Gastroesophageal sphincter (tissue), 4 donors: ENCODE data around the gene LMOD1. TPM values are rescaled to one million over a fixed set of nuclear protein-coding genes. Genes with fewer than 3 reads are reported as not detected.

ENCODE experiments used
- ATAC-seq: fragments of 150-250 bp; one replicate; pipeline ENCODE4 v1.9.1; 2016; ENCODE audit warnings: mild to moderate bottlenecking, moderate library complexity
- H3K27ac ChIP-seq, 4 donors: fragments of 200-600 bp; sonication (generic) in 3 of 4; 1 replicate in 3 of 4; 2 replicates in 1 of 4; pipeline ENCODE4 v1.5.1; 2016 to 2019
- H3K27me3 ChIP-seq: fragments of 200-600 bp; sonication (generic); one replicate; pipeline ENCODE4 v1.5.1; 2019
- H3K36me3 ChIP-seq, 2 donors: fragments of 200-600 bp; sonication (generic); one replicate each; pipeline ENCODE4 v1.5.1; 2019; ENCODE audit warnings: control low read depth in 1 of 2
- H3K4me1 ChIP-seq, 3 donors: fragments of 200-600 bp; sonication (generic); 1 replicate in 2 of 3; 2 replicates in 1 of 3; pipeline ENCODE4 v1.5.1; 2016 to 2019; ENCODE audit warnings: control low read depth in 2 of 3
- H3K4me3 ChIP-seq, 2 donors: fragments of 200-600 bp; sonication (generic); one replicate each; pipeline ENCODE4 v1.5.1; 2019; ENCODE audit warnings: mild to moderate bottlenecking in 1 of 2, moderate library complexity in 1 of 2
- H3K9me3 ChIP-seq, 3 donors: fragments of 200-600 bp; sonication (generic); one replicate each; pipeline ENCODE4 v1.5.1; 2017 to 2019; ENCODE audit warnings: control low read depth in 2 of 3
- EP300 ChIP-seq: sonication (generic); formaldehyde crosslinking; IDR thresholded peaks from one replicate; pipeline ENCODE4 v1.6.1; 2017; ENCODE audit warnings: antibody characterized with exemption, mild to moderate bottlenecking
- POLR2A ChIP-seq, 2 donors: fragments of 450-650 bp; IDR thresholded peaks; one replicate each; pipeline ENCODE4 v1.6.1; 2017; ENCODE audit warnings: antibody characterized with exemption in 2 of 2, mild to moderate bottlenecking in 2 of 2, moderate library complexity in 1 of 2
- POLR2AphosphoS5 ChIP-seq: sonication (generic); formaldehyde crosslinking; IDR thresholded peaks from one replicate; pipeline ENCODE4 v1.6.1; 2017; ENCODE audit warnings: antibody characterized with exemption
- WGBS, 2 donors: methylation state at CpG; one replicate each; pipeline ENCODE4 v1.1.5; 2018; ENCODE audit warnings: low coverage in 1 of 2; 5-methylcytosine and 5-hydroxymethylcytosine counted together
- total RNA-seq, 4 donors: library from RNA; depleted of rRNA; stranded (reverse); fragments of >200 nt; gene quantifications; one replicate each; pipeline ENCODE4 v1.1.0, GENCODE V29; 2016
- TF ChIP-seq, protein P1 (sequence below), 4 experiments: fragments of 200-600 bp in 2 of 4; fragments of 450-650 bp in 2 of 4; sonication (generic) in 1 of 4; IDR thresholded peaks; one replicate each; pipeline ENCODE4 v1.5.1; 2017 to 2019; ENCODE audit warnings: antibody characterized with exemption in 4 of 4, mild to moderate bottlenecking in 2 of 4, moderate library complexity in 2 of 4

The LMOD1 gene
- 1,000 to 10,000 TPM; 1,267 to 1,570 (median 1,475) TPM for total RNA-seq

DNA sequence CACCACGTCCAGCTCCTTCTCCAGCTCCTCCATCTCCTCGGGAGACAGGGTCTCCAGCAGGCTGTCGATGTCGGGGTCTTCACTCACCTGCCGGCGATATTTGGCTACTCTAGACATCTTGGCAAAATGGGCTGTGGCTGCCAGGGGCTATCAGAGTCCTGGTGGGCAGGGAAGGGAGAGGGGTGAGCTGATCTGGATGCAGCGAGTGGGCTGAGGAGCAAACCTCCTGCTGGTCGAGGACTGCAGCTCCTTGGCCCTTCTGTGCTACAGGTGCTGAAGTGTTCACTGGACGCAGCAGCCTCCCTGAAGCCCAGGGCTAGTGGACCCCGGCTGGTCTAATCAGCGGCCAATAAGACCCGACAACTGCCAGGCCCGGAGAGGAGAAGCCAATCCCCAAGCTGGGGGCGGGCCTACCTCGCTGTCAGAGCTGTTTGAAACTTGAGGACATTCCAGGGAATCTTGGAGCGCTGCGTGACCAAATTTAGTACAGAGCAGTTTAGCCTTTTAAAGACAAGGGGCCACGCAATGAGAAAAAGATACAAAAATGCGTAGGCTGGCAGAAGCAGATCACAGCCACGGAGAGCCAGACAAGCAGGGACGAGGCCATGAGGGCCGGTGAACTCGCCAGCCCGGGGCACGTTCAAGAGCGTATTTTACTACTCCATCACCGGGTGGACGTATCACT is at the start of gene LMOD1:
LMOD1 (minus strand) TSS at position 325 of the 685 bp plus-strand sequence; CDS start at position 117, 208 bp downstream.
- WGBS, 2 donors = 2% methylated on average over 19 of the region's 28 CpGs; no CpG with 5 or more reads in 1 of the 2 donors
- H3K4me1 ChIP-seq = peaks cover 0 to 23% (median 0%) of the 10 kb centered on the region in 3 donors
- H3K4me3 ChIP-seq = peak within 1 kb of the TSS; percentile 67 to 98
- H3K36me3 ChIP-seq = peaks cover 0 to 26% of the 10 kb centered on the region in 2 donors
- no peaks in the 10 kb centered on the region for H3K27me3 ChIP-seq
- ATAC-seq = peak; percentile 93
- peak within 1 kb of the TSS; percentile 92 to 100 (median 95) for H3K27ac ChIP-seq
- peak; percentile 97 to 98 for TF ChIP-seq POLR2A (IDR thresholded peaks at IDR 0.05)
- peak; percentile 99 for TF ChIP-seq POLR2AphosphoS5
- TF ChIP-seq, protein P1, sequence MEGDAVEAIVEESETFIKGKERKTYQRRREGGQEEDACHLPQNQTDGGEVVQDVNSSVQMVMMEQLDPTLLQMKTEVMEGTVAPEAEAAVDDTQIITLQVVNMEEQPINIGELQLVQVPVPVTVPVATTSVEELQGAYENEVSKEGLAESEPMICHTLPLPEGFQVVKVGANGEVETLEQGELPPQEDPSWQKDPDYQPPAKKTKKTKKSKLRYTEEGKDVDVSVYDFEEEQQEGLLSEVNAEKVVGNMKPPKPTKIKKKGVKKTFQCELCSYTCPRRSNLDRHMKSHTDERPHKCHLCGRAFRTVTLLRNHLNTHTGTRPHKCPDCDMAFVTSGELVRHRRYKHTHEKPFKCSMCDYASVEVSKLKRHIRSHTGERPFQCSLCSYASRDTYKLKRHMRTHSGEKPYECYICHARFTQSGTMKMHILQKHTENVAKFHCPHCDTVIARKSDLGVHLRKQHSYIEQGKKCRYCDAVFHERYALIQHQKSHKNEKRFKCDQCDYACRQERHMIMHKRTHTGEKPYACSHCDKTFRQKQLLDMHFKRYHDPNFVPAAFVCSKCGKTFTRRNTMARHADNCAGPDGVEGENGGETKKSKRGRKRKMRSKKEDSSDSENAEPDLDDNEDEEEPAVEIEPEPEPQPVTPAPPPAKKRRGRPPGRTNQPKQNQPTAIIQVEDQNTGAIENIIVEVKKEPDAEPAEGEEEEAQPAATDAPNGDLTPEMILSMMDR (IDR thresholded peaks at IDR 0.05) = peak in 3 of 4 experiments; percentile 22 to 59 (median 38)
- TF ChIP-seq EP300 = no peak
- no peaks in the 10 kb centered on the region for H3K9me3 ChIP-seq

DNA sequence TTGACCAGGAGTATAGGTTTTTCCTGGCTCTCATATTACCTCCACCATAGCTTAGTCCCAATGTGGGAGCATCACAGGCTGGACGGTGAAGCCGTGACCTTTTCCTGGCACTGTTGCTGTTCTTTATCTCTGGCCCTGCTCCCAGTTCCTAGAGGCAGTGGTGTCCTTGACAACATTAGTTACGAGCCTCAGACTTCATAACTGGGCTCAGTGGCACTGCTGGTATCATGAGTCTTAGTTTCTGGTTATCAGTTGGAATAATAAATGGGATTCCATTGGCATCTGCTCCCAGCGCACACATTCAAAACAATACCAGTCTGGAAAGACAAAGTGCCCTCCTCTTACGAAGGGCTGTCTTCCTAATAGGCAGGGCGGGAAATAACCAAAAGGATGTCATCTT is 44.1 kb upstream of the LMOD1 start:
- peaks cover 0 to 70% of the 10 kb centered on the region in 2 donors for H3K36me3 ChIP-seq
- no peaks in the 10 kb centered on the region for H3K4me1 ChIP-seq
- WGBS, 2 donors = 33 to 73% methylated on average over 4 to 6 of the region's 6 CpGs
- TF ChIP-seq EP300 (no peak), POLR2AphosphoS5 (no peak), POLR2A (IDR thresholded peaks at IDR 0.05) (no peak)
- TF ChIP-seq, protein P1 (IDR thresholded peaks at IDR 0.05) = no peak
- no peak for ATAC-seq
- no peaks in the 10 kb centered on the region for H3K9me3 ChIP-seq
- H3K27me3 ChIP-seq = no peaks in the 10 kb centered on the region
- no peak overlapping the region for H3K27ac ChIP-seq
- no peak overlapping the region for H3K4me3 ChIP-seq

DNA sequence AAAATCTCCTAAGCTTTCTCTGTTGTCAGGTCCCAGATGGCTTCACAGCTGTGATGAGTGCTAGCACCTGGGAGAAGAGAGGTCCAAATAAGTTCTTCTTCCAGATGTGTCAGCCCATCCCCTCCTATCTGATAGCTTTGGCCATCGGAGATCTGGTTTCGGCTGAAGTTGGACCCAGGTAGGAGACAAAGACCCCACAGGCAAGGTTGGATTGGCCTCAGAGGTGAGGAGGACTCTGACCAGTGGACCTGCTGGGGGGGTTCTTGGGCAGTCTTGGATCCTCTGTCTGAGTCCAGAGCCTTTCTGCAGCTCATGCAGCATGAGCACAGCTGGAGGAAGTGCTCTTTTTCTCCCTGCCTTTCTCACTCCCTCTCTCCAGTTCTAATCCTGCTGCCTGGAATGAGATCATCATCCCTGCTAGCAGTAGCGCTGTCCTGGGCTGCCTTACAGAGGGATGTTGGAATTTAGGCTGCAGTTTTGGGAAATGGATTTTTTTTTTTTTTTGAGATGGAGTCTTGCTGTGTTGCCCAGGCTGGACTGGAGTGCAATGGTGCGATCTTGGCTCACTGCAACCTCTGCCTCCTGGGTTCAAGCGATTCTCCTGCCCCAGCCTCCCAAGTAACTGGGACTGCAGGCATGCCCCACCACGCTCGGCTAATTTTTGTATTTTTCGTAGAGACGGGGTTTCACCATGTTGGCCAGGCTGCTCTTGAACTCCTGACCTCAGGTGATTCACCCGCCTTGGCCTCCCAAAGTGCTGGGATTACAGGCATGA is 43.2 kb upstream of the LMOD1 start:
- TF ChIP-seq EP300 (no peak), POLR2AphosphoS5 (no peak), POLR2A (IDR thresholded peaks at IDR 0.05) (no peak)
- TF ChIP-seq, protein P1 (IDR thresholded peaks at IDR 0.05) = no peak
- 95% methylated on average over 7 of the region's 10 CpGs; no CpG with 5 or more reads in 1 of the 2 donors for WGBS, 2 donors
- Histone ChIP-seq H3K27me3 (no peaks in the 10 kb centered on the region), H3K9me3 (no peaks in the 10 kb centered on the region), H3K4me3 (no peak overlapping the region), H3K4me1 (peaks cover 0 to 8% (median 0%) of the 10 kb centered on the region in 3 donors), H3K27ac (no peak overlapping the region), H3K36me3 (peaks cover 0 to 61% of the 10 kb centered on the region in 2 donors)
- no peak for ATAC-seq

DNA sequence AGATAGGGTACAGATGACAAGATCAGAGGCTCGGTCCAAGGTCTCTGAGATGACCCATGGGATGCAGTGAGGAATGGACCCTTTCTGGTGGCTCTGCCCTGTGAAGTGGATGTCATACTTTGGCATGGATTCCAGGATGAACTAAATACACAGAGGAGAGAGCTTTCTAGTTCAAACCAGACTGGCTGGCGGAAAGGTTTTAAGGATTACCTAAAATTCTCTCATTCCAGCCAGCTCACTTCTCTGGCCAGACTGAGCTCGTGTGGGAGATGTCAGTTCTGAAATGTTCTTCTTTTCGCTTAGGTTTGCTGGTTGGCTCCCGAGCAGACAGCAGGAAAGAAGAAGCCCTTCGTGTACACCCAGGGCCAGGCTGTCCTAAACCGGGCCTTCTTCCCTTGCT is 42.3 kb upstream of the LMOD1 start:
- peaks cover 0 to 52% of the 10 kb centered on the region in 2 donors for H3K36me3 ChIP-seq
- H3K27ac ChIP-seq = no peak overlapping the region
- peaks cover 0 to 18% (median 3%) of the 10 kb centered on the region in 3 donors for H3K4me1 ChIP-seq
- H3K9me3 ChIP-seq = no peaks in the 10 kb centered on the region
- TF ChIP-seq EP300 = no peak
- TF ChIP-seq, protein P1 (IDR thresholded peaks at IDR 0.05) = no peak
- TF ChIP-seq POLR2AphosphoS5 = no peak
- TF ChIP-seq POLR2A (IDR thresholded peaks at IDR 0.05) = no peak
- WGBS, 2 donors = 74 to 85% methylated on average over 4 to 7 of the region's 7 CpGs
- H3K27me3 ChIP-seq = no peaks in the 10 kb centered on the region
- no peak for ATAC-seq
- H3K4me3 ChIP-seq = no peak overlapping the region
